ENCODE measurements around the gene KIF6.

DNA sequence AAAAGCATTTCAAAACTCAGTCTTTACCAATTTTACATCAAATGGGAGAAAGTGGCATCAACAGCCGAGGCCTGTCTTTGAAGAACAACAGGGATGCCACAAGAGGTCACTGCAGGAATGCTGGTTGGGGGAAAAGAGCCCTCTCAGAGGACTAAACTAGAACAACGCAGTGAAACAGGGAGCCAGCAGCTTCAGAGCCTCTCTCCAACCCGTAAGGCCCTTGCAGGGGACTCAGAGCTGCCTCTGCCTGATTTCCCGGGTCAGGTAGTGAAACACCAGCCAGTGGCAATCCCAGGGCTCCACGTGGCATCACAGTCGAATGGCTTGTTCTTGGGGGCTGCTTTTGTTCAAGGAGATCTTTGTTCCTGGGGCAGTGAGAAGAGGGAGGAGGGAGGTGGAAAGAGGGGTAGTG lies 347.7 kb downstream of the KIF6 start:
- TF ChIP-seq, protein P1, sequence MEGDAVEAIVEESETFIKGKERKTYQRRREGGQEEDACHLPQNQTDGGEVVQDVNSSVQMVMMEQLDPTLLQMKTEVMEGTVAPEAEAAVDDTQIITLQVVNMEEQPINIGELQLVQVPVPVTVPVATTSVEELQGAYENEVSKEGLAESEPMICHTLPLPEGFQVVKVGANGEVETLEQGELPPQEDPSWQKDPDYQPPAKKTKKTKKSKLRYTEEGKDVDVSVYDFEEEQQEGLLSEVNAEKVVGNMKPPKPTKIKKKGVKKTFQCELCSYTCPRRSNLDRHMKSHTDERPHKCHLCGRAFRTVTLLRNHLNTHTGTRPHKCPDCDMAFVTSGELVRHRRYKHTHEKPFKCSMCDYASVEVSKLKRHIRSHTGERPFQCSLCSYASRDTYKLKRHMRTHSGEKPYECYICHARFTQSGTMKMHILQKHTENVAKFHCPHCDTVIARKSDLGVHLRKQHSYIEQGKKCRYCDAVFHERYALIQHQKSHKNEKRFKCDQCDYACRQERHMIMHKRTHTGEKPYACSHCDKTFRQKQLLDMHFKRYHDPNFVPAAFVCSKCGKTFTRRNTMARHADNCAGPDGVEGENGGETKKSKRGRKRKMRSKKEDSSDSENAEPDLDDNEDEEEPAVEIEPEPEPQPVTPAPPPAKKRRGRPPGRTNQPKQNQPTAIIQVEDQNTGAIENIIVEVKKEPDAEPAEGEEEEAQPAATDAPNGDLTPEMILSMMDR (IDR thresholded peaks at IDR 0.05) = peak; percentile 57 to 74 (median 62)
- TF ChIP-seq POLR2A (IDR thresholded peaks at IDR 0.05) = no peak
